ENCODE data around the gene ZDHHC5.
A peak's percentile ranks its signal among the peaks of the same experiment; 100 is the strongest.

DNA sequence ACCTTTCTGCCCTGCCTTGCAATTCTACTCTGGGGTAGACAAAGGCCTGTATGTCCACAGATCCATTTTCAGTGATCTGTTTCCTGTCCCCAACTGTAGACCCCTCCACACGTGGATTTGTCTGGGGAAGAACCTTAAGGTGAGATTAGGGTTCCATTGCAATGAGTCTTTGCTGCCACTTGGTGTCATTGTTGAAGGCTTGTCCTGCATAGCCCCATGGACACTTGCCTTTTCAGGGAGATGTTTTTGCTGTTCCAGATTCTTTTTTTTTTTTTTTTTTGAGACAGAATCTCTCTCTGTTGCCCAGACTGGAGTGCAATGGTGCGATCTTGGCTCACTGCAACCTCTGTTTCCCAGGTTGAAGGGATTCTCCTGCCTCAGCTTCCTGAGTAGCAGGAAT lies 48.6 kb upstream of the ZDHHC5 start:
- TF ChIP-seq, protein P1, sequence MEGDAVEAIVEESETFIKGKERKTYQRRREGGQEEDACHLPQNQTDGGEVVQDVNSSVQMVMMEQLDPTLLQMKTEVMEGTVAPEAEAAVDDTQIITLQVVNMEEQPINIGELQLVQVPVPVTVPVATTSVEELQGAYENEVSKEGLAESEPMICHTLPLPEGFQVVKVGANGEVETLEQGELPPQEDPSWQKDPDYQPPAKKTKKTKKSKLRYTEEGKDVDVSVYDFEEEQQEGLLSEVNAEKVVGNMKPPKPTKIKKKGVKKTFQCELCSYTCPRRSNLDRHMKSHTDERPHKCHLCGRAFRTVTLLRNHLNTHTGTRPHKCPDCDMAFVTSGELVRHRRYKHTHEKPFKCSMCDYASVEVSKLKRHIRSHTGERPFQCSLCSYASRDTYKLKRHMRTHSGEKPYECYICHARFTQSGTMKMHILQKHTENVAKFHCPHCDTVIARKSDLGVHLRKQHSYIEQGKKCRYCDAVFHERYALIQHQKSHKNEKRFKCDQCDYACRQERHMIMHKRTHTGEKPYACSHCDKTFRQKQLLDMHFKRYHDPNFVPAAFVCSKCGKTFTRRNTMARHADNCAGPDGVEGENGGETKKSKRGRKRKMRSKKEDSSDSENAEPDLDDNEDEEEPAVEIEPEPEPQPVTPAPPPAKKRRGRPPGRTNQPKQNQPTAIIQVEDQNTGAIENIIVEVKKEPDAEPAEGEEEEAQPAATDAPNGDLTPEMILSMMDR (IDR thresholded peaks at IDR 0.05), result peak; percentile 28
- TF ChIP-seq EZH2 (IDR thresholded peaks at IDR 0.05), result no peak
